ENCODE data around the gene CSK. TPM values are rescaled to one million over a fixed set of nuclear protein-coding genes. Genes with fewer than 3 reads are reported as not detected.

CSK gene
- total and polyA plus RNA-seq, 2 donors from 2014 or later: 18.9 to 58.8 TPM

- no peak for DNase-seq
- Histone ChIP-seq H3K27me3 (ENCODE audit: control insufficient read depth, insufficient read depth, low read length) (peaks cover 4% of the 10 kb centered on the region), H3K9ac (ENCODE audit: low read length in 3 of 3) (no peak overlapping the region), H3K27ac (ENCODE audit: low read depth in 2 of 2, low read length in 2 of 2) (no peak overlapping the region), H3K36me3 (ENCODE audit: control insufficient read depth in 2 of 3, insufficient read depth in 3 of 3, low read length in 3 of 3) (peaks cover 0 to 2% (median 0%) of the 10 kb centered on the region in 3 donors), H3K9me3 (ENCODE audit: control insufficient read depth in 2 of 3, insufficient read depth in 1 of 3, low read length in 3 of 3) (no peaks in the 10 kb centered on the region), H3K4me3 (ENCODE audit: low read length in 3 of 3) (no peak overlapping the region), H3K4me1 (ENCODE audit: control insufficient read depth in 2 of 3, insufficient read depth in 2 of 3, low read depth in 1 of 3, low read length in 3 of 3) (no peaks in the 10 kb centered on the region)
- no peak for FAIRE-seq
- TF ChIP-seq CTCF (IDR thresholded peaks at IDR 0.05; ENCODE audit: borderline replicate concordance, extremely low read depth, insufficient read depth): no peak
- intact Hi-C loops (cut with DNase I): no loop called here
Observed at GRCh38 chr15:74831813-74832495, 50.1 kb downstream of the CSK start.

DNA sequence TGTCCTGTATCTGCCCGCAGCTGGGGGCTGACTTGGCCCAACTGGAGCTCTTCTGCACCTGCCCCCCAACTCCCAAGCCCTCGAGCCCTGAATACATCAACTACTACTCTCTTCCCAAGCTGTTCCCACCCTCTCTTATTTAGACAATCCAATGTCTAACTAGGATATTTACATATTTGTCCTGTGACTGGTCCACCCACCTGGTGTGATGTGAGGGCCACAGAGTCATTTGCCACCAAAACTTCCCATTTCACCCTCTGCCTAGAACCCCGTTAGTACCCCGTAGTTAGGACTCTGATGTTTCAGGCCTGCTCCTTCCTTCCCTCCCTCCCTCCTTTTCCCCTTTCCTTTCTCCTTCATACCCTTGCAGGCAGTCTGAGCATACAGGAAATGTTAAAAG, 50.9 kb downstream of the CSK start:
- no peaks in the 10 kb centered on the region for H3K9me3 ChIP-seq (ENCODE audit: control insufficient read depth in 2 of 3, insufficient read depth in 1 of 3, low read length in 3 of 3)
- DNase-seq (no peak), FAIRE-seq (no peak)
- no peaks in the 10 kb centered on the region for H3K4me1 ChIP-seq (ENCODE audit: control insufficient read depth in 2 of 3, insufficient read depth in 2 of 3, low read depth in 1 of 3, low read length in 3 of 3)
- peaks cover 0 to 2% (median 0%) of the 10 kb centered on the region in 3 donors for H3K36me3 ChIP-seq (ENCODE audit: control insufficient read depth in 2 of 3, insufficient read depth in 3 of 3, low read length in 3 of 3)
- H3K27ac ChIP-seq (ENCODE audit: low read depth in 2 of 2, low read length in 2 of 2): no peak overlapping the region
- no peak overlapping the region for H3K9ac ChIP-seq (ENCODE audit: low read length in 3 of 3)
- H3K4me3 ChIP-seq (ENCODE audit: low read length in 3 of 3): no peak overlapping the region
- intact Hi-C loops (cut with DNase I): no loop called here
- TF ChIP-seq CTCF (IDR thresholded peaks at IDR 0.05; ENCODE audit: borderline replicate concordance, extremely low read depth, insufficient read depth): no peak
- peaks cover under 1% of the 10 kb centered on the region for H3K27me3 ChIP-seq (ENCODE audit: control insufficient read depth, insufficient read depth, low read length)

- no peaks in the 10 kb centered on the region for H3K9me3 ChIP-seq (ENCODE audit: control insufficient read depth in 2 of 3, insufficient read depth in 1 of 3, low read length in 3 of 3)
- intact Hi-C loops (cut with DNase I): no loop called here
- no peaks in the 10 kb centered on the region for H3K4me1 ChIP-seq (ENCODE audit: control insufficient read depth in 2 of 3, insufficient read depth in 2 of 3, low read depth in 1 of 3, low read length in 3 of 3)
- no peaks in the 10 kb centered on the region for H3K27me3 ChIP-seq (ENCODE audit: control insufficient read depth, insufficient read depth, low read length)
- peaks cover 0 to 2% (median 0%) of the 10 kb centered on the region in 3 donors for H3K36me3 ChIP-seq (ENCODE audit: control insufficient read depth in 2 of 3, insufficient read depth in 3 of 3, low read length in 3 of 3)
- DNase-seq: no peak
- no peak overlapping the region for H3K9ac ChIP-seq (ENCODE audit: low read length in 3 of 3)
- no peak overlapping the region for H3K4me3 ChIP-seq (ENCODE audit: low read length in 3 of 3)
- no peak for TF ChIP-seq CTCF (IDR thresholded peaks at IDR 0.05; ENCODE audit: borderline replicate concordance, extremely low read depth, insufficient read depth)
- no peak for FAIRE-seq
- H3K27ac ChIP-seq (ENCODE audit: low read depth in 2 of 2, low read length in 2 of 2): no peak overlapping the region
Observed at GRCh38 chr15:74833376-74834107, 51.7 kb downstream of the CSK start.
